ENCODE measurements around the gene BOC.

GRCh38 chr3:113263778-113264177 is 52.4 kb downstream of the BOC start:
- TF ChIP-seq POLR2A (IDR thresholded peaks at IDR 0.05) = no peak
- TF ChIP-seq POLR2AphosphoS5 (IDR thresholded peaks at IDR 0.05; ENCODE audit: insufficient read depth in 1 of 2, low read depth in 1 of 2) = no peak
- TF ChIP-seq CTCF (IDR thresholded peaks at IDR 0.05) = no peak
